ENCODE results near the gene ABI3BP.

DNA sequence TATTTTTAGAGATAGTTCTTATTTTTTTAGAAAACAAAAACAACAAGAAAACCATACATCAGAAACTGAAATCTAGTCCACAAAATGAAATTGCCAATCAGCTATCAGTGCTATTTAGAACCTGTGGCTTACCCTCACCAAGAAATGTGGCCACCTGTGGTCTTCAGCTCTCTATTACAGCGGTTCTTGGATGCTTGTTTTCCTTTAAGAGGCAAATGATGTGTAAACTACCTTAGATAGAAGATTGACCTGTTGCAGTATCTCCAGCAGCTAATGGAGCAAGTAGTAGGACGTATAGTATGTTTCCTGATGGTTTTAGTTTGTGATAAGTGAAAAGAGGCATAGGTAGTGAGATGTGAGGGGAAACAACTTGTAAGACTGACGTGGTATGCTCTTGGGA lies 262.7 kb downstream of the ABI3BP start:
- TF ChIP-seq POLR2AphosphoS5 (IDR thresholded peaks at IDR 0.05; ENCODE audit: low read depth) (no peak), EZH2 (IDR thresholded peaks at IDR 0.05; ENCODE audit: low read depth, unreplicated experiment) (no peak), EZH2phosphoT487 (IDR thresholded peaks at IDR 0.05; ENCODE audit: unreplicated experiment) (no peak), JUNB (IDR thresholded peaks at IDR 0.05; ENCODE audit: unreplicated experiment) (no peak)
- TF ChIP-seq, protein P1, sequence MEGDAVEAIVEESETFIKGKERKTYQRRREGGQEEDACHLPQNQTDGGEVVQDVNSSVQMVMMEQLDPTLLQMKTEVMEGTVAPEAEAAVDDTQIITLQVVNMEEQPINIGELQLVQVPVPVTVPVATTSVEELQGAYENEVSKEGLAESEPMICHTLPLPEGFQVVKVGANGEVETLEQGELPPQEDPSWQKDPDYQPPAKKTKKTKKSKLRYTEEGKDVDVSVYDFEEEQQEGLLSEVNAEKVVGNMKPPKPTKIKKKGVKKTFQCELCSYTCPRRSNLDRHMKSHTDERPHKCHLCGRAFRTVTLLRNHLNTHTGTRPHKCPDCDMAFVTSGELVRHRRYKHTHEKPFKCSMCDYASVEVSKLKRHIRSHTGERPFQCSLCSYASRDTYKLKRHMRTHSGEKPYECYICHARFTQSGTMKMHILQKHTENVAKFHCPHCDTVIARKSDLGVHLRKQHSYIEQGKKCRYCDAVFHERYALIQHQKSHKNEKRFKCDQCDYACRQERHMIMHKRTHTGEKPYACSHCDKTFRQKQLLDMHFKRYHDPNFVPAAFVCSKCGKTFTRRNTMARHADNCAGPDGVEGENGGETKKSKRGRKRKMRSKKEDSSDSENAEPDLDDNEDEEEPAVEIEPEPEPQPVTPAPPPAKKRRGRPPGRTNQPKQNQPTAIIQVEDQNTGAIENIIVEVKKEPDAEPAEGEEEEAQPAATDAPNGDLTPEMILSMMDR (conservative IDR thresholded peaks at IDR 0.05; ENCODE audit: low read depth in 2 of 2): no peak
- TF ChIP-seq, protein P2, sequence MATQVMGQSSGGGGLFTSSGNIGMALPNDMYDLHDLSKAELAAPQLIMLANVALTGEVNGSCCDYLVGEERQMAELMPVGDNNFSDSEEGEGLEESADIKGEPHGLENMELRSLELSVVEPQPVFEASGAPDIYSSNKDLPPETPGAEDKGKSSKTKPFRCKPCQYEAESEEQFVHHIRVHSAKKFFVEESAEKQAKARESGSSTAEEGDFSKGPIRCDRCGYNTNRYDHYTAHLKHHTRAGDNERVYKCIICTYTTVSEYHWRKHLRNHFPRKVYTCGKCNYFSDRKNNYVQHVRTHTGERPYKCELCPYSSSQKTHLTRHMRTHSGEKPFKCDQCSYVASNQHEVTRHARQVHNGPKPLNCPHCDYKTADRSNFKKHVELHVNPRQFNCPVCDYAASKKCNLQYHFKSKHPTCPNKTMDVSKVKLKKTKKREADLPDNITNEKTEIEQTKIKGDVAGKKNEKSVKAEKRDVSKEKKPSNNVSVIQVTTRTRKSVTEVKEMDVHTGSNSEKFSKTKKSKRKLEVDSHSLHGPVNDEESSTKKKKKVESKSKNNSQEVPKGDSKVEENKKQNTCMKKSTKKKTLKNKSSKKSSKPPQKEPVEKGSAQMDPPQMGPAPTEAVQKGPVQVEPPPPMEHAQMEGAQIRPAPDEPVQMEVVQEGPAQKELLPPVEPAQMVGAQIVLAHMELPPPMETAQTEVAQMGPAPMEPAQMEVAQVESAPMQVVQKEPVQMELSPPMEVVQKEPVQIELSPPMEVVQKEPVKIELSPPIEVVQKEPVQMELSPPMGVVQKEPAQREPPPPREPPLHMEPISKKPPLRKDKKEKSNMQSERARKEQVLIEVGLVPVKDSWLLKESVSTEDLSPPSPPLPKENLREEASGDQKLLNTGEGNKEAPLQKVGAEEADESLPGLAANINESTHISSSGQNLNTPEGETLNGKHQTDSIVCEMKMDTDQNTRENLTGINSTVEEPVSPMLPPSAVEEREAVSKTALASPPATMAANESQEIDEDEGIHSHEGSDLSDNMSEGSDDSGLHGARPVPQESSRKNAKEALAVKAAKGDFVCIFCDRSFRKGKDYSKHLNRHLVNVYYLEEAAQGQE (IDR thresholded peaks at IDR 0.05; ENCODE audit: unreplicated experiment): no peak

Measured in GM23338 (cell line).